HCT116 (cell line): Measurements from ENCODE around the gene TMEM140. TPM values are rescaled to one million over a fixed set of nuclear protein-coding genes. Genes with fewer than 3 reads are reported as not detected.

Experiments used
- ATAC-seq: fragments of 200-7000 bp; cut with Tn5 transposase; 2 replicates; pipeline ENCODE4 v1.9.1; 2020; ENCODE audit warnings: mild to moderate bottlenecking, moderate library complexity
- BruUV-seq: library from RNA; stranded (reverse); fragments of 400-500 nt; replicated peaks from 2 replicates; lab custom pipeline; 2021; lab: Mats Ljungman, UMichigan
- CTCF ChIA-PET: fragments of 300-600 bp; sonication (Branson Sonifier 250); formaldehyde crosslinking; loops from one replicate; lab custom pipeline; 2021; ENCODE audit warnings: antibody characterized with exemption; lab: Charles Lee
- POLR2A ChIA-PET: fragments of 300-600, 350-600 bp; sonication (Branson Sonifier 250); formaldehyde crosslinking; loops from one replicate; lab custom pipeline; 2021; ENCODE audit warnings: antibody characterized with exemption; lab: Charles Lee
- RAD21 ChIA-PET, 2 experiments: fragments of 300-600 bp; sonication (Branson Sonifier 250); formaldehyde crosslinking; loops; one replicate each; lab custom pipeline; 2023; ENCODE audit warnings: low total read pairs in 2 of 2; ENCODE audit not compliant: uncharacterized antibody in 2 of 2, unreplicated experiment in 2 of 2, low non-redundant PET in 1 of 2; lab: Charles Lee
- DNase-seq: peaks from one replicate; pipeline ENCODE4 v3.0.0-alpha.2; 2010; ENCODE audit warnings: low read depth, low spot score
- H2AFZ ChIP-seq: fragments of 200-600 bp; shearing (Covaris generic), sonication (generic); 2 replicates; pipeline ENCODE4 v1.6.1; 2017; ENCODE audit warnings: low read depth, mixed run types, mixed read lengths, antibody characterized with exemption, low read length; ENCODE audit not compliant: poor library complexity, severe bottlenecking
- H3K27ac ChIP-seq: 2 replicates; pipeline ENCODE4 v1.5.1; 2012; ENCODE audit warnings: low read depth, low read length
- H3K27me3 ChIP-seq: fragments of 200-600 bp; sonication (generic); 2 replicates; pipeline ENCODE4 v1.6.1; 2016; ENCODE audit warnings: mixed run types, low read length, mixed read lengths; ENCODE audit not compliant: insufficient read depth
- H3K36me3 ChIP-seq, 2 experiments: fragments of 200-500 bp in 1 of 2; fragments of 200-600 bp in 1 of 2; sonication (Bioruptor generic) in 1 of 2; sonication (generic) in 1 of 2; 2 replicates each; pipeline versions ENCODE4 v1.5.1 to v1.6.1; 2014 to 2016; ENCODE audit warnings: low read length in 2 of 2, inconsistent platforms in 1 of 2, mixed read lengths in 1 of 2, mixed run types in 1 of 2; ENCODE audit not compliant: insufficient read depth in 2 of 2, control insufficient read depth in 1 of 2
- H3K4me1 ChIP-seq, 2 experiments: fragments of 200-600 bp in 1 of 2; sonication (generic) in 1 of 2; 2 replicates each; pipeline versions ENCODE4 v1.5.1 to v1.6.1; 2012 to 2017; ENCODE audit warnings: low read length in 2 of 2, inconsistent platforms in 1 of 2, mild to moderate bottlenecking in 1 of 2, mixed read lengths in 1 of 2, mixed run types in 1 of 2, moderate library complexity in 1 of 2; ENCODE audit not compliant: insufficient read depth in 2 of 2, control insufficient read depth in 1 of 2
- H3K4me2 ChIP-seq: fragments of 200-600 bp; sonication (generic); 2 replicates; pipeline ENCODE4 v1.6.1; 2017; ENCODE audit warnings: mixed run types, low read length, mixed read lengths
- H3K4me3 ChIP-seq, 2 experiments: fragments of 200-600 bp in 1 of 2; sonication (generic) in 1 of 2; replicated peaks in 1 of 2; 2 replicates each; pipeline ENCODE4 v1.5.1; 2011 to 2016; ENCODE audit warnings: low read length in 2 of 2, control low read depth in 1 of 2, low read depth in 1 of 2, mild to moderate bottlenecking in 1 of 2, mixed read lengths in 1 of 2, mixed run types in 1 of 2
- H3K79me2 ChIP-seq: fragments of 200-600 bp; sonication (generic); 2 replicates; pipeline ENCODE4 v1.6.1; 2017; ENCODE audit warnings: mild to moderate bottlenecking, mixed run types, low read length, moderate library complexity, mixed read lengths; ENCODE audit not compliant: insufficient read depth
- H3K9ac ChIP-seq: fragments of 200-600 bp; sonication (generic); 2 replicates; pipeline ENCODE4 v1.6.1; 2016; ENCODE audit warnings: low read length, mixed read lengths
- H3K9me2 ChIP-seq: fragments of 200-600 bp; sonication (generic), shearing (Covaris generic); 2 replicates; pipeline ENCODE4 v1.6.1; 2017; ENCODE audit warnings: mixed run types, mild to moderate bottlenecking, moderate library complexity; ENCODE audit not compliant: insufficient read depth
- H3K9me3 ChIP-seq, 2 experiments: fragments of 200-500 bp in 1 of 2; fragments of 200-600 bp in 1 of 2; sonication (Bioruptor generic) in 1 of 2; sonication (generic) in 1 of 2; 2 replicates each; pipeline ENCODE4 v1.6.1; 2014 to 2017; ENCODE audit warnings: low read length in 2 of 2, mixed read lengths in 2 of 2, inconsistent platforms in 1 of 2, low read depth in 1 of 2, mild to moderate bottlenecking in 1 of 2, mixed run types in 1 of 2, moderate library complexity in 1 of 2; ENCODE audit not compliant: control insufficient read depth in 1 of 2, insufficient read depth in 1 of 2
- H4K20me1 ChIP-seq: fragments of 200-600 bp; sonication (generic), shearing (Covaris generic); 2 replicates; pipeline ENCODE4 v1.6.1; 2017; ENCODE audit warnings: mixed run types, mild to moderate bottlenecking, moderate library complexity; ENCODE audit not compliant: insufficient read depth
- CEBPB ChIP-seq: IDR thresholded peaks from 2 replicates; pipeline ENCODE4 v1.6.1; 2012; ENCODE audit warnings: low read depth
- ELF1 ChIP-seq: IDR thresholded peaks from 2 replicates; pipeline ENCODE4 v1.6.1; 2012; ENCODE audit warnings: low read depth, borderline replicate concordance
- EZH2 ChIP-seq: fragments of 200-600 bp; sonication (generic); IDR thresholded peaks from 2 replicates; pipeline ENCODE4 v1.6.1; 2017; ENCODE audit warnings: antibody characterized with exemption, mixed run types
- EZH2phosphoT487 ChIP-seq: fragments of 200-600 bp; IDR thresholded peaks from 2 replicates; pipeline ENCODE4 v1.6.1; 2018; ENCODE audit warnings: antibody characterized with exemption, borderline replicate concordance
- POLR2A ChIP-seq: IDR thresholded peaks from 2 replicates; pipeline ENCODE4 v1.7.0; 2011; ENCODE audit warnings: borderline replicate concordance; ENCODE audit not compliant: insufficient read depth, insufficient read length; ENCODE audit errors: extremely low read depth
- POLR2AphosphoS5 ChIP-seq: IDR thresholded peaks from 2 replicates; pipeline ENCODE4 v1.6.1; 2011; ENCODE audit warnings: mild to moderate bottlenecking, low read depth, low read length, moderate library complexity
- RAD21 ChIP-seq: IDR thresholded peaks from 2 replicates; pipeline ENCODE4 v1.6.1; 2012; ENCODE audit warnings: low read depth, mild to moderate bottlenecking
- REST ChIP-seq: IDR thresholded peaks from 2 replicates; pipeline ENCODE4 v1.6.1; 2012; ENCODE audit warnings: low read depth
- SIN3A ChIP-seq: IDR thresholded peaks from 2 replicates; pipeline ENCODE4 v1.6.1; 2012; ENCODE audit warnings: low read depth
- SP1 ChIP-seq: IDR thresholded peaks from 2 replicates; pipeline ENCODE4 v1.6.1; 2012; ENCODE audit warnings: low read depth
- TCF7L2 ChIP-seq: IDR thresholded peaks from 2 replicates; pipeline ENCODE4 v1.7.0; 2011; ENCODE audit warnings: borderline replicate concordance, inconsistent platforms; ENCODE audit not compliant: insufficient read depth, insufficient read length; ENCODE audit errors: extremely low read depth
- YY1 ChIP-seq: IDR thresholded peaks from 2 replicates; pipeline ENCODE4 v1.6.1; 2011; ENCODE audit warnings: low read length, low read depth, moderate library complexity, mild to moderate bottlenecking; ENCODE audit not compliant: insufficient replicate concordance; ENCODE audit errors: extremely low read depth
- ZFX ChIP-seq: fragments of 450-650 bp; IDR thresholded peaks from 2 replicates; pipeline ENCODE4 v1.6.1; 2017
- intact Hi-C: fragments of 100-400 bp; cut with micrococcal nuclease; formaldehyde crosslinking; loops from 2 replicates; pipeline ENCODE4 v1.10.0; 2022
- total RNA-seq: library from RNA; stranded (reverse); gene quantifications from one replicate; pipeline ENCODE4 v1.2.1, GENCODE V29; 2021; ENCODE audit not compliant: unreplicated experiment
- TF ChIP-seq, protein P1 (sequence below), 3 experiments: fragments of 200-600 bp in 1 of 3; sonication (generic) in 1 of 3; IDR thresholded peaks in 2 of 3; conservative IDR thresholded peaks in 1 of 3; 2 replicates each; pipeline ENCODE4 v1.5.1; 2012 to 2017; ENCODE audit warnings: low read depth in 2 of 3, low read length in 2 of 3, antibody characterized with exemption in 1 of 3, borderline replicate concordance in 1 of 3, control low read depth in 1 of 3, mild to moderate bottlenecking in 1 of 3, mixed read lengths in 1 of 3, mixed run types in 1 of 3, moderate library complexity in 1 of 3; ENCODE audit not compliant: insufficient read depth in 1 of 3
- TF ChIP-seq, protein P2 (sequence below): IDR thresholded peaks from 2 replicates; pipeline ENCODE4 v1.6.1; 2011; ENCODE audit warnings: mild to moderate bottlenecking, low read length, moderate library complexity; ENCODE audit not compliant: insufficient replicate concordance; ENCODE audit errors: extremely low read depth

The TMEM140 gene
- total RNA-seq, 1 experiment from 2014 or later, result not detected

GRCh38 chr7:135209225-135209834 is 61.5 kb downstream of the TMEM140 start:
- no peaks in the 10 kb centered on the region for H3K79me2 ChIP-seq
- no TSS peak for BruUV-seq
- H4K20me1 ChIP-seq, result no peaks in the 10 kb centered on the region
- no peaks in the 10 kb centered on the region for H3K9me3 ChIP-seq
- POLR2A ChIA-PET, result no interaction called here
- no peaks in the 10 kb centered on the region for H3K36me3 ChIP-seq
- no peaks in the 10 kb centered on the region for H3K27me3 ChIP-seq
- H2AFZ ChIP-seq, result no peak overlapping the region
- no peak overlapping the region for H3K4me2 ChIP-seq
- H3K27ac ChIP-seq, result no peak overlapping the region
- RAD21 ChIA-PET, result no interaction called here
- ATAC-seq, result no peak
- no peak for DNase-seq
- intact Hi-C loops, result no loop called here
- H3K9ac ChIP-seq, result no peak overlapping the region
- H3K4me3 ChIP-seq, result no peak overlapping the region
- peaks cover 5 to 7% of the 10 kb centered on the region in 2 experiments; a peak in 3 of 4 replicates for H3K4me1 ChIP-seq
- H3K9me2 ChIP-seq, result no peaks in the 10 kb centered on the region
- TF ChIP-seq ZFX, result no peak
- TF ChIP-seq, protein P1, sequence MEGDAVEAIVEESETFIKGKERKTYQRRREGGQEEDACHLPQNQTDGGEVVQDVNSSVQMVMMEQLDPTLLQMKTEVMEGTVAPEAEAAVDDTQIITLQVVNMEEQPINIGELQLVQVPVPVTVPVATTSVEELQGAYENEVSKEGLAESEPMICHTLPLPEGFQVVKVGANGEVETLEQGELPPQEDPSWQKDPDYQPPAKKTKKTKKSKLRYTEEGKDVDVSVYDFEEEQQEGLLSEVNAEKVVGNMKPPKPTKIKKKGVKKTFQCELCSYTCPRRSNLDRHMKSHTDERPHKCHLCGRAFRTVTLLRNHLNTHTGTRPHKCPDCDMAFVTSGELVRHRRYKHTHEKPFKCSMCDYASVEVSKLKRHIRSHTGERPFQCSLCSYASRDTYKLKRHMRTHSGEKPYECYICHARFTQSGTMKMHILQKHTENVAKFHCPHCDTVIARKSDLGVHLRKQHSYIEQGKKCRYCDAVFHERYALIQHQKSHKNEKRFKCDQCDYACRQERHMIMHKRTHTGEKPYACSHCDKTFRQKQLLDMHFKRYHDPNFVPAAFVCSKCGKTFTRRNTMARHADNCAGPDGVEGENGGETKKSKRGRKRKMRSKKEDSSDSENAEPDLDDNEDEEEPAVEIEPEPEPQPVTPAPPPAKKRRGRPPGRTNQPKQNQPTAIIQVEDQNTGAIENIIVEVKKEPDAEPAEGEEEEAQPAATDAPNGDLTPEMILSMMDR (IDR thresholded peaks at IDR 0.05 in 2 of 3, conservative IDR thresholded peaks at IDR 0.05 in 1 of 3; ENCODE audit: borderline replicate concordance in 1 of 3, insufficient read depth in 1 of 3, low read depth in 2 of 3, low read length in 2 of 3), result no peak
- no peak for TF ChIP-seq RAD21
- TF ChIP-seq, protein P2, sequence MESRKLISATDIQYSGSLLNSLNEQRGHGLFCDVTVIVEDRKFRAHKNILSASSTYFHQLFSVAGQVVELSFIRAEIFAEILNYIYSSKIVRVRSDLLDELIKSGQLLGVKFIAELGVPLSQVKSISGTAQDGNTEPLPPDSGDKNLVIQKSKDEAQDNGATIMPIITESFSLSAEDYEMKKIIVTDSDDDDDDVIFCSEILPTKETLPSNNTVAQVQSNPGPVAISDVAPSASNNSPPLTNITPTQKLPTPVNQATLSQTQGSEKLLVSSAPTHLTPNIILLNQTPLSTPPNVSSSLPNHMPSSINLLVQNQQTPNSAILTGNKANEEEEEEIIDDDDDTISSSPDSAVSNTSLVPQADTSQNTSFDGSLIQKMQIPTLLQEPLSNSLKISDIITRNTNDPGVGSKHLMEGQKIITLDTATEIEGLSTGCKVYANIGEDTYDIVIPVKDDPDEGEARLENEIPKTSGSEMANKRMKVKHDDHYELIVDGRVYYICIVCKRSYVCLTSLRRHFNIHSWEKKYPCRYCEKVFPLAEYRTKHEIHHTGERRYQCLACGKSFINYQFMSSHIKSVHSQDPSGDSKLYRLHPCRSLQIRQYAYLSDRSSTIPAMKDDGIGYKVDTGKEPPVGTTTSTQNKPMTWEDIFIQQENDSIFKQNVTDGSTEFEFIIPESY, result no peak
- TF ChIP-seq SIN3A, result no peak
- no peak for TF ChIP-seq EZH2
- no peak for TF ChIP-seq CEBPB
- TF ChIP-seq TCF7L2, result no peak
- no peak for TF ChIP-seq SP1
- TF ChIP-seq EZH2phosphoT487, result no peak
- no peak for TF ChIP-seq ELF1
- no peak for TF ChIP-seq REST
- TF ChIP-seq POLR2AphosphoS5, result no peak
- TF ChIP-seq POLR2A, result no peak
- no peak for TF ChIP-seq YY1
- CTCF ChIA-PET, result no interaction called here
